IPS-11a (cell line): ENCODE results near the gene PAFAH1B2.
A peak's percentile ranks its signal among the peaks of the same experiment; 100 is the strongest.
"Not testable (repeated sequence)": the region's sequence is repeated elsewhere in the genome, so short reads cannot be mapped to it uniquely, and the experiment has no call there.

Experiments
- H3K4me3 ChIP-seq: one replicate; pipeline ENCODE4 v1.5.1; 2013; ENCODE audit warnings: low read depth, low read length, control low read depth

The PAFAH1B2 gene

DNA sequence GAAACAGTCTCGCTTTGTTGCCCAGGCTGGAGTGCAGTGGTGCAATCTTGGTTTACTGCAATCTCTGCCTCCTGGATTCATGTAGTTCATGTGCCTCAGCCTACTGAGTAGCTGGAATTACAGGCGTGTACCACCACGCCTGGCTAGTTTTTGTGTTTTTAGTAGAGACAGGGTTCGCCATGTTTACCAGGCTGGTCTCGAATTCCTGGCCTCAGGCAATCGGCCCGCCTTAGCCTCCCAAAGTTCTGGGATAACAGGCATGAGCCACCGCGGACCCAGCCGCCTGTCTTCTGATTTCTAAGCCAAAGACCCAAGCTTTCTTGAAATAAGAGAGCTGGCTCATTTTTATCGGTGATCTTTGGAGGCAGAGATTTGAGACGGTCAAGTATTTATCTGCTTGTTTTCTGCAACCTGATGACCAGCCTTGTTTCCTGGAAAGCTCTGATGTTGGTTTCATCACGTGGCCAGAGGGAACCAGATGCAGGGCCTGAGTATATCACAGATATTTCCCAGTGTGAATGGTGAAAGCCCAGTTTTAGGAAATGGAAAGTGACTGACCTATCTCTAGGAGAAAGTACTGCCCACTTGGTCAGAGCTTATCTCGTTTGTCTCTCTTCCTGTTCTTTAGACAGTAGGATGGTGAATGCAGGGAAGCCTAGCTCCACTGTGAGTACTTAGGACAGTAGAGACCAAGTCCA is 28.8 kb downstream of the PAFAH1B2 start:
- H3K4me3 ChIP-seq: no peak overlapping the region

DNA sequence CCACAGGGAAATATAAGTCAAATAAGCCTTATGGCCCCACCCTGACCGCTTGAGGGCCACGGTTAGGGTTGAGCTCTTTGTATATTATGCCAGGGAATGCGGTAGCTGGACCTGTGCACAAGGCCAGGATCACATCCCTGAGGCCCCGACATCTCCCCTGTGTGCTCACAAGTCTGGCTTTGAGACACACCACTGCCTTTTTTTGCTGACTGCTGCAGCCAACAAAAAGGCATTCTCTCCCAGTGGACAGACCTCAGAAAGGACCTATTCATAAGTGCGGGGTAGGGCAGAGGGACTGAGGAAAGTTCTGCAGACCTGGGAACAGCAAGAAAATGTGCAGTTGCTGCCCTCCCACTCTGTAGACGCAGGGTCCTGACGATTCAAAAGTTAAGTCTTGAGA is 31.0 kb downstream of the PAFAH1B2 start:
- H3K4me3 ChIP-seq: no peak overlapping the region

DNA sequence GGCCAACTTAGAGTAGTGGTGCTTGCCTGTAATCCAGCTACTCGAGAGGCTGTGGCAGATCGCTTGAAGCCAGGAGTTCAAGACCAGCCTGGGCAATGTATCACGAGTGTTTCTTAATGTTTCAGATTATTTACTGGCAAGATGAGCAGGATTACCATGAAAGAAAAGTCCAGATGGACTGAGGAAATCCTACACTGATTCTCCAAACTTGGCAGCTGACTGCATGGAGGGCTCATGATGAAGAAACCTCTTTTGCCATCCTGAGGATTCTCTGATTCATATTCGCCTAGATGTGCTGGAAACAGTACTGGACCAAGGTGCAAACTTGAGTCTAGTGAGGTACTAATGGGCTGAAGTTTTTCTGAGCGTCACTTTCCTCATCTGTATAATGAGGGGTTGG is 31.7 kb downstream of the PAFAH1B2 start:
- H3K4me3 ChIP-seq: no peak overlapping the region

DNA sequence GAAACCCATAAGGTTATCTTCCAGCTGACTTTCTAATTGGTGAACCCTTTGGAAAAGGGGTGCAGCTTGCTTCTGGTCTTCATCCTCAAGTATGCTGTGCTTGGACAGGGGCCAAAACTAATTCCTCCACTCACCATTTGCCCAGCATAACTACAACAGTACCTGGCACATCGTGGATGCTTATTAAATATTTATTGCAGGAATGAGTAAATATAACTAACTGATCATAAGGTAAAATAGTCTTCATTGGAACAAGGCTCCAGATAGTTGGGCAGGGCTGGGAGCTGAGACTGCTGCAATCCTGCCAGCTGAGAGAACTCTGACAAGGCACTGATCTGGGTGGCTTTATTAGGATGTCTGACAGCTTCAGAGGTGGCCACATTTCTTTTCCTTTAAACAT is 32.1 kb downstream of the PAFAH1B2 start:
- H3K4me3 ChIP-seq: no peak overlapping the region

DNA sequence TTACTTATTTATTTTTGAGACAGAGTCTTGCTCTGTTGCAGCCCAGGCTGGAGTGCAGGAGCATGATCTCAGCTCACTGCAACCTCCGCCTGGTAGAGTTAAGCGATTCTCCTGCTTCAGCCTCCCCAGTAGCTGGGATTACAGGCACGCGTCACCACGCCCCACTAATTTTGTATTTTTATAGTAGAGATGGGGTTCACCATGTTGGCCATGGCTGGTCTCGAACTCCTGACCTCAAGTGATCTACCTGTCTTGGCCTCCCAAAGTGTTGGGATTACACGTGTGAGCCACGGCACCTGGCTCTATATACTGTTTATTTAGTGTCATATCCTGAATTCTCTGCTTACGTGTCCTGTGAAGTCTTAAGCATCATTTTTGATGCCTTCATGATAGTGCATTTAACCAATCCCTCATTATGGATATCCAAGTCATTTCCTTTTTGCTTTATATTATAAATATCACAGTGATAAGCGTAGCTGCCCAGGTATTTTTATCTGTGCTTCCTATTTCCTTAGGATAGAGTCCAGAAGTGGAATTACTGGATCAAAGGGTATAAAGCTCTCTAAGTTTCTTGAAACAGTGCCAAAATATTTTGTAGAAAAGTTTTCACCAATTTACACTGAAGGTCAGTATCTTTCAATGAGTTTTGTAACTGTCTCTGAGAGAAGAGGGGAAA is 33.6 kb downstream of the PAFAH1B2 start:
- peak overlapping the region; percentile 22 for H3K4me3 ChIP-seq

DNA sequence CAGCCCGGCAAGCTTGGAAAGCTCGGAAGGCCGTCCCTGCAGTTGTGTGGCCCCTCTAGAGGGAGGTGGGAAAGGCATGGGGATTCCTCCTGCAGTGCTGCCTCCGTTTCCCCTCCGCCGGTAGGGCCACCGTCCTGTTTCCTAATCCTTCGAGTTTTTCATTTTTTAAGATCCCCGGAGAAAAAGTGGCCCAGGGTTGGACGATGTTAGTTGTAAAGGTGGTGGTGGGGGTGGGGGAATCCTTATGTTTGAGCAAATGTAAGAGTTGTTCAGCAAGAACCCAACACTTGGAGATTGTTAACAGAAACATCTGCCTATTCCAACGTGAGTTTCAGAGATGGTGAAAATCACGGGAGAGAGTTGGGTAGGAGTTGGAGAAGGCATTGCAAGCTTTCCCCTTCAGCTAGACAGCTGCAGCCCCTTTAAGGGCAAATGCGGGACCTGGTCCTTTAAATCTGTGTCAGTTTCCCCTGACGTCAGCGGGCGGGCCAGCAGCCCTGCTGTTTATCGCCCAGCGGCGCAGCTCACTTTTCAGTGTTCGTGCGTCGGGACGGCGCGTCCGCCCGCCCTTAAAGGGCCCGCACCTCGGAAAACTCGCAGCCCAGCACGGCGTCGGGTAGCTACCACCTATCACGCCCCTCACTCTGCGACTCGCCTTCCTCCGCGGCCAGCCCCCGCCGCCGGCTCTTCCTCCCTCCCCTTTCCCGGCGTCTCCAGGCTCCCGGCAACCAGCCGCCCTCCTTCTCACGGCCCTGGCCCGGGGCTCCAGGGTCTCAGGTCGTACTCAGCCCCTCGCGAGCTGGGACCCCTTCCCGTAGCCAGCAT is 34.3 kb downstream of the PAFAH1B2 start, which contains the start of gene SIDT2:
Gene SIDT2, plus strand, starts transcription at position 534 of the 825 bp plus-strand sequence. CDS start 521 bp downstream, outside the sequence.
- H3K4me3 ChIP-seq: peak within 1 kb of the TSS; percentile 75

DNA sequence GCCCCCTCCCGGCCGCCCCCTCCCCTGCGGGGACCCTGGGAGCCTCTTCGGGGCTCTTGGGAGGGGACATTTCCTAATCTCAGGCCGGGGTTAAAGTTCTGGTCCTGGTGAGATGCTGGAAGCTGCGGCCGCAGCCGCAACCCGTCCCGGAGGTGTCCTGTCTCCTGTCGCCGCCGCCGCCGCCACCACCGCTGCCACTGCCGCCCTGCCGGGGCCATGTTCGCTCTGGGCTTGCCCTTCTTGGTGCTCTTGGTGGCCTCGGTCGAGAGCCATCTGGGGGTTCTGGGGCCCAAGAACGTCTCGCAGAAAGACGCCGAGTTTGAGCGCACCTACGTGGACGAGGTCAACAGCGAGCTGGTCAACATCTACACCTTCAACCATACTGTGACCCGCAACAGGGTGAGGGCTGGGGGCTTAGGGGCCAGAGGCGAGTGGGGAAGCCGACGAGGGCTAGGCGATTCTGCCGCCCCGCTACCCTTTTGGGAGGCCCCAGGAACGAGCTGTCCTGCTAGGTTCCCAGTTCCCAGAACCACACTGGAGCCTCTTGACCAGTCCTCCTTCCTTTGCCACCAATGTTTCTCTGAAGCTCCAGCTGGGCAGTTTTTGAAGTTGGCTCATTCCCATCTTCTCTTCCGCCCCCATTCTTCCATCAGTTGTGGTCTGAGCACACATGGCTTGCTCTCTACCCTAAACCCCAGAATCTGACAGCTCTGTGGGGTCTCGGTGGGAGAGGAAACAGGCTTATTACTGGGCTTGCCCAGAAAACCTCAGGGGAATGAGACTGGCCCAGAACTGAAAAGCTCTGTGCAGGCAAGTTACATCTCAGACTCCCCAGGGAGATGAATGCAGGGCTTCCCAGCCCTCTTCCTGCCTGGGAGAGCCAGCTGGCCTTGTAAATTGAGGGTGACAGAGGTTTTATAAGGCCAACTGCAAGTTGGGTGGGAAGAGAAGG is 35.2 kb downstream of the PAFAH1B2 start:
- peak overlapping the region; percentile 75 for H3K4me3 ChIP-seq

DNA sequence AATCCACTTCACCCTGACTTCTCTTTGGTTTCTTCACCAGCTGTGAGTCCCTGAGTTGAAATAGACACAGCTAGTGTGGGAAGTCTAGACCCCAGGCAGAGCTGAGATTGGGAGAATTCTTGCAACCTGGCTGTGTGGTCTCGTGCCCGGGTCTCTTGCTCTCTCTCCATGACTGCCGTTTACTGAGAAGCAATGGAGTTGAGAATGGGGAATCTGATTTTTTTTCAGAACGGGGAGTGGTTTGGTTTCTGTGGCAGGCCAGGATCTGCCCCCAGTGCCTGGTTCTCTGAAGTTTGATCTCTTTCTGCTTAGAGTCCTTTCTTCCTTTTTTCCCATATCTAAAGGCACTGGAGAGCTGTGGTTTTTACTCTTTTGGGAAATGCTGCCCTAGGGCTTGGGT is 35.9 kb downstream of the PAFAH1B2 start:
- H3K4me3 ChIP-seq: no peak overlapping the region

DNA sequence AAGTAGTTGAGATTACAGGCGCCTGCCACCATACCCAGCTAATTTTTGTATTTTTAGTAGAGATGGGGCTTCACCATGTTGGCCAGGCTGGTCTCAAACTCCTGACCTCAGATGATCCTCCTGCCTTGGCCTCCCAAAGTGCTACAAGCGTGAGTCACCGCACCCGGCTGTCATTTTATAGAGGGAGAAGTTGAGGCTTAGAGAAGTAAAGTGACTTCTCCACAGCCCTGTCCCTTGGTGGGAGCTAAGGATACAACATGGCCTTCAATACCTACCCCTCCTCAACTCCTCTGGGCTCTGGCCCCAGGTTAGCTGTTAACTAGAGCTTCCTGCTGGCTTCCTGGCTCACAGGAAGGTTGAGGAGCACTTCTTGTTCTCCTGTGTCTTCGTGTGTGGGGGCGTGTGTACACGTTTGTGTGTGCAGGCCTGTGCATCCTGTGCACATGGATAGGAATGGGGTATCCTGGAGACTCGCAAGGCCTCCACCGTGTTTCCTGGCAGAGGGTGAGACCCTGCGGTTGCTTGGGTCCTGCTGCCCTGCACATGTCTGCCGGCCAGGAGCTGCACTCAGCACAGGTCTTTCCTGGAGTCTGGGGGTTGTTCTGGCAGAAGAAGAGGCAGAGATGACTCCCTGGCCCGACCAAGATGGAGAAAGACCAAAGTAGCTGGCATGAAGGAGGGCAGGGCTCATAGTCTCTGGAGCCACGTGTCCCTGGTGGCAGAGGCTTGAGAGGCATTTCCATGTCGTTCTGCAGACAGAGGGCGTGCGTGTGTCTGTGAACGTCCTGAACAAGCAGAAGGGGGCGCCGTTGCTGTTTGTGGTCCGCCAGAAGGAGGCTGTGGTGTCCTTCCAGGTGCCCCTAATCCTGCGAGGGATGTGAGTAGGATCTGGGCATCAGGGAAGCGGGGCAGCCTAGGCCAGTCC is 36.8 kb downstream of the PAFAH1B2 start:
- no peak overlapping the region for H3K4me3 ChIP-seq

DNA sequence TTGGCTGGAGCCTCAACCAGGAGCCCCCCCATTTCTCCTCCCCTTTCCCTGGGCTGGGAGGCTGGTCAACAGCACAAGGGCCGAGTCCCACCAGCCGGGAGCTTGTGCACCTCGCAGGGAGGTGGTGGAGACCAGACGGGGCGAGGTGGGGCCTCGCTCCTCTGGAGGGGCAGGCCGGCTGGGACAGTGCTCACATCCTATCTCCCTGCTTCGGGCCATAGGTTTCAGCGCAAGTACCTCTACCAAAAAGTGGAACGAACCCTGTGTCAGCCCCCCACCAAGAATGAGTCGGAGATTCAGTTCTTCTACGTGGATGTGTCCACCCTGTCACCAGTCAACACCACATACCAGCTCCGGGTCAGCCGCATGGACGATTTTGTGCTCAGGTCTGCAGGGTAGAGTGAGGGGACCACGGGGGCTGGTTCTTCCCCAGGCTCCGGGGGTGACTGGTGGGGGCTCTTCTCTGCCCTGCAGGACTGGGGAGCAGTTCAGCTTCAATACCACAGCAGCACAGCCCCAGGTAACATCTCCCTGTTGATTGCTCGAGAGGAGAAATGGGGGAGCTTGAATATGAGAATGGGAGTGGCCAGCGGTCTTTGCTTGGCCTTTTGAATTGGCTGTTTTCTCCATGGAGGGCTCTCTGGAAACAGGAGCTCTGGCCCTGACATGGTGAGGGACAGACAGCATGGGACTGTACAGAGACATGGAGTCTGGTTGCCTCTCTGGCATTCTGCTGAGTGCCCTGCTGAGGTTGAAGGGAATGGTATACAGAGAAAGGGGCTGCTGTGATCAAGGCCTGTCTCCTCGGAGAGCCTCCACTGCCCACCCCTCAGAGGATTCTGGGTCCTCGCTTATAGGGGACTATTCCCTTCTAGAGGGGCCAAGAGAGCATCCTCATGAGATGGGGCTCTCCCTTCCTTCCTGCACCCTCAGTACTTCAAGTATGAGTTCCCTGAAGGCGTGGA is 37.8 kb downstream of the PAFAH1B2 start:
- no peak overlapping the region for H3K4me3 ChIP-seq

DNA sequence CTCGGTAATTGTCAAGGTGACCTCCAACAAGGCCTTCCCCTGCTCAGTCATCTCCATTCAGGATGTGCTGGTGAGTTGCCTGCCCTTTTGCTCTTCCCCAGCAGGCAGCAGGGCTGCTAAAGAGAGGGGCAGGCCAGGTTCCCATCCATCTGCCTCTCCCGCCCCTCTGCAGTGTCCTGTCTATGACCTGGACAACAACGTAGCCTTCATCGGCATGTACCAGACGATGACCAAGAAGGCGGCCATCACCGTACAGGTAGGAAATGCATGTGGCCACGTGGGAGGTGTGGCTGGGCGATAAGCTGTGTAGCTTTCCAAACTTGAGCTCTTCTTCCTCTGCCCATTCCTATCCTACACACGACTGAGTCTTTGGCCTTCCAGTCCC is 38.5 kb downstream of the PAFAH1B2 start:
- no peak overlapping the region for H3K4me3 ChIP-seq

DNA sequence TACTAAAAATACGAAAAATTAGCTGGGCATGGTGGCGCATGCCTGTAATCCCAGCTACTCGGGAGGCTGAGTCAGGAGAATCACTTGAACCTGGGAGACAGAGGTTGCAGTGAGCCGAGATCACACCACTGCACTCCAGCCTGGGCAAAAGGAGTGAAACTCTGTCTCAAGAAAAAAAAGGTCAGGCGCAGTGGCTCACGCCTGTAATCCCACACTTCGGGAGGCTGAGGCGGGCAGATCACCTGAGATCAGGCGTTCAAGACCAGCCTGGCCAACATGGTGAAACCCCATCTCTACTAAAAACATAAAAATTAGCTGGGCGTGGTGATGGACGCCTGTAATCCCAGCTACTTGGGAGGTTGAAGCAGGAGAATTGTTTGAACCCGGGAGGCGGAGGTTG is 39.1 kb downstream of the PAFAH1B2 start:
- not testable (repeated sequence) for H3K4me3 ChIP-seq

DNA sequence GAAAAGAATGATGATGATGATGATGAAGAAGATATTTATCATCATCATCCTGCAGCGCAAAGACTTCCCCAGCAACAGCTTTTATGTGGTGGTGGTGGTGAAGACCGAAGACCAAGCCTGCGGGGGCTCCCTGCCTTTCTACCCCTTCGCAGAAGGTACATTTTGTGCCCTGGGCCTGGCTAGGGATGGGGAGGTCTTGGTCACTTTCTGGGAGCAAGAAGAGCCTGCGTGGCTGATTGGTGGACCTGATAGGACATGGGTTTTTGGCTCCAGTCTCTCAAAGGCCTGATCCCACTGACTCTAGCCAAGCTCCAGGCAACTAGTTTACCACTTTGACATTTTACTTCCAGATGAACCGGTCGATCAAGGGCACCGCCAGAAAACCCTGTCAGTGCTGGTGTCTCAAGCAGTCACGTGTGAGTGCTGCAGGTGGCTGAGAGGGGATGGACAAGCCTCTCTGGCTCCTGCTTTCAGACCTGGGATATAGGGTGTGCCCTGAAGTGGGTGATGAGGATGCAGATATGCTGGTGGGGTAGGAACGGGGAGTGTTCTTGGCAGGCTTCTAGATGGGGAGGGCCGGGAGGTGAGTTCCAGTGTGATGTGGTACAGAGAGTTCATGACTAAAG is 39.8 kb downstream of the PAFAH1B2 start:
- no peak overlapping the region for H3K4me3 ChIP-seq

DNA sequence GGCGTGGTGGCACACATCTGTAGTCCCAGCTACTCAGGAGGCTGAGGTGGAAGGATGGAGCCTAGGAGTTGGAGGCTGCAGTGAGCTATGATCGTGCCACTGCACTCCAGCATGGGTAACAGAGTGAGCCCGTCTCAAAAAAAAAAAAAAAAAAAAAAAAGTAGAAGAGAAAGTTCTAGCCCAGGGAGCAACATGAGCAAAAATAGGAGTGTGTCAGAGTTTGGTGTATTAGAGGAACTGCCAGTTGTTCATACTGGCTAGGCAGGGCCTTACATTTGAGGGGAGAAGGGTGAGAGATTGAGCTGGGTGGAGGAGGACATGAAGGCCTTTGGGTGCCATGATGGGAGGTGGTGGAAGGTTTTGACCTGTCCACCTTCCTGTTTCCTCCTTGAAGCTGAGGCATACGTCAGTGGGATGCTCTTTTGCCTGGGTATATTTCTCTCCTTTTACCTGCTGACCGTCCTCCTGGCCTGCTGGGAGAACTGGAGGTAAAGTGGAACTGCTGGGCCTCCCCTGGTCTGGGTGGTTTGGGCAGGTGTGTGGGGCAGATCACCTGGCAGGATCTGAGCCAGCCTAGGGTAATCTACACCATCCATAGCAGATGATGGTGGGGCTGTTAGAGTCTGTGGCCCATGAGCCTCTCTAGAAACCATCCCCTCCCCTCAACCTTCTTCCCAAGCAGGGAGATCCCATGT is 41.8 kb downstream of the PAFAH1B2 start:
- no peak overlapping the region for H3K4me3 ChIP-seq

DNA sequence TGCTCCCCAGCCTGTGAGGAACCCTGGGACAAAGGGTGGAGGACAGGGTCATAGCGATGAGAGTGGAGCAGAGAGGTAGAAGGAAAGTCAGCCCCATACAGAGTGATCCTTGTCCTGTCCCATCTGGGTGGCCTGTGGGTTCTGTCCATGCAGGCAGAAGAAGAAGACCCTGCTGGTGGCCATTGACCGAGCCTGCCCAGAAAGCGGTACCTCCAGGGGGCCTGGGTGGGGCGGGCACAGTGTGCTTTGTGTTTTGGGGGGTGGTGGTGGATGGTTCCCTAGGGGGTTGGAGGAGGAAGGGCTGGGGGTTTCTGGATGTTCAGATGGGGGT is 42.3 kb downstream of the PAFAH1B2 start:
- H3K4me3 ChIP-seq: no peak overlapping the region

DNA sequence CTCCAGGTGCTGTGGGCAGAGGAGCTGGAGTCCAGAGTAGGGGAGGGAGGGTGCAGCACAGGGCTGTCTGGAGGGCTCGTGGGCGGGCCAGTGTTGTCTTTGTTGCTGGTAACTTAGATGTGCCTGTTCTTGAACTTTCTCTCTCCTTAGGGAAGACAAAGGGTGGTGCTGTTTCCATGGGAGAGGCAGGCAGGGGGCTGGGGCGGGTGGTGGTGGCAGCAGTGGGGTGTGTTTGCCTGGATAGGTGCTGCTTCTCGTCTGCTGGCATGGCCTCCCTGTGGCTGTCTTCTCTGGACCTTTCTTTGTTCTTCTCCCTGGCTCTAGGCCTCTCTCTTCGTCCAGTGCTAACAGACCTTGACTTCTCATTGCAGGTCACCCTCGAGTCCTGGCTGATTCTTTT is 42.9 kb downstream of the PAFAH1B2 start:
- H3K4me3 ChIP-seq: no peak overlapping the region

DNA sequence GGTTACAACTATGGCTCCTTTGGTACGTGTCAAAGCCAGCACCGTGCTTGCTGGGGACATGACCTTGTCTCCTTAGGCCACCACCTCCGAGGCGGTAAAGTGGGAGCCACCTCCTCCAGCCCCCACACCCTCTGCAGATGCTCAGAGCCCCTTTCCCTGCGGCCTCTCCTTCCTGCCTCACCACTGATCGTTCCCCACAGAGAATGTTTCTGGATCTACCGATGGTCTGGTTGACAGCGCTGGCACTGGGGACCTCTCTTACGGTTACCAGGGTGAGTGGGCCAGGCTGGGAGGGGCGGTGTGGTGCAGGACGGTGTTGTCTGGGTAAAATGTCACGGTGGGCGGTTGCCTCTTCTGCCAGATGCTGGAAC is 43.3 kb downstream of the PAFAH1B2 start:
- no peak overlapping the region for H3K4me3 ChIP-seq
